ENCODE results near the gene PPP1R1B. TPM values are rescaled to one million over a fixed set of nuclear protein-coding genes. Genes with fewer than 3 reads are reported as not detected.

PPP1R1B gene
- total RNA-seq, 2 experiments from 2014 or later: not detected

- intact Hi-C loops (cut with micrococcal nuclease; ENCODE audit: unreplicated experiment): no loop called here
- Histone ChIP-seq H4K20me1 (ENCODE audit: insufficient read depth, low read length) (no peaks in the 10 kb centered on the region; the same call in 1 of the 2 replicates), H3K4me2 (ENCODE audit: low read length) (no peak overlapping the region)
Measured at GRCh38 chr17:39653662-39654331, 27.0 kb downstream of the PPP1R1B start.

GRCh38 chr17:39655105-39655504, 28.4 kb downstream of the PPP1R1B start:
- H3K79me2 ChIP-seq (ENCODE audit: insufficient read depth, low read depth, low read length): no peaks in the 10 kb centered on the region
- no peaks in the 10 kb centered on the region; the same call in 1 of the 2 replicates for H4K20me1 ChIP-seq (ENCODE audit: insufficient read depth, low read length)
- no peak overlapping the region for H3K4me3 ChIP-seq (ENCODE audit: low read depth, low read length, poor library complexity, severe bottlenecking)
- H3K4me1 ChIP-seq (ENCODE audit: insufficient read depth, low read length, poor library complexity, severe bottlenecking): peaks cover 4% of the 10 kb centered on the region
- peaks cover 26% of the 10 kb centered on the region; the same call in 1 of the 2 replicates for H3K36me3 ChIP-seq (ENCODE audit: insufficient read depth, low read length)
- H2AFZ ChIP-seq (ENCODE audit: low read length): no peak overlapping the region
- TF ChIP-seq EZH2phosphoT487 (IDR thresholded peaks at IDR 0.05; ENCODE audit: borderline replicate concordance, low read depth, low read length) (no peak), CTCF (conservative IDR thresholded peaks at IDR 0.05; ENCODE audit: low read length) (no peak)
- POLR2A ChIA-PET: no interaction called here
- no peak overlapping the region for H3K27ac ChIP-seq (ENCODE audit: low read depth, low read length, poor library complexity, severe bottlenecking)
- no TSS peak for BruUV-seq (replicated peaks)
- CTCF ChIA-PET (ENCODE audit: unreplicated experiment): interaction anchor here (0.9 kb wide), 1 partner anchor 33 kb away, joined by 5 read pairs; the partner anchor contains the start of gene PGAP3
- intact Hi-C loops (cut with micrococcal nuclease; ENCODE audit: unreplicated experiment): no loop called here
- H3K9me3 ChIP-seq (ENCODE audit: low read length): no peaks in the 10 kb centered on the region
- H3K9me2 ChIP-seq (ENCODE audit: insufficient read depth, low read length): no peaks in the 10 kb centered on the region
- no peak for DNase-seq (ENCODE audit: low spot score)
- H3K4me2 ChIP-seq (ENCODE audit: low read length): no peak overlapping the region

More at GRCh38 chr17:39653662-39654331, 27.0 kb downstream of the PPP1R1B start:
- Histone ChIP-seq H3K9me3 (ENCODE audit: low read length) (no peaks in the 10 kb centered on the region), H3K9me2 (ENCODE audit: insufficient read depth, low read length) (no peaks in the 10 kb centered on the region), H3K79me2 (ENCODE audit: insufficient read depth, low read depth, low read length) (no peaks in the 10 kb centered on the region), H3K4me1 (ENCODE audit: insufficient read depth, low read length, poor library complexity, severe bottlenecking) (no peaks in the 10 kb centered on the region), H2AFZ (ENCODE audit: low read length) (no peak overlapping the region), H3K36me3 (ENCODE audit: insufficient read depth, low read length) (peaks cover 23% of the 10 kb centered on the region; the same call in 1 of the 2 replicates), H3K27ac (ENCODE audit: low read depth, low read length, poor library complexity, severe bottlenecking) (no peak overlapping the region), H3K4me3 (ENCODE audit: low read depth, low read length, poor library complexity, severe bottlenecking) (no peak overlapping the region)
- peak; percentile 62 for DNase-seq (ENCODE audit: low spot score)
- POLR2A ChIA-PET: no interaction called here
- TF ChIP-seq CTCF (conservative IDR thresholded peaks at IDR 0.05; ENCODE audit: low read length) (peak; percentile 99), EZH2phosphoT487 (IDR thresholded peaks at IDR 0.05; ENCODE audit: borderline replicate concordance, low read depth, low read length) (no peak)
- CTCF ChIA-PET (ENCODE audit: unreplicated experiment): interaction anchor here (0.8 to 1.4 kb wide), 3 partner anchors 15 to 32 kb away, joined by 3 read pairs; partner anchors contain the start of gene PNMT
- no TSS peak for BruUV-seq (replicated peaks)

GRCh38 chr17:39658346-39658745, 31.6 kb downstream of the PPP1R1B start:
- no peaks in the 10 kb centered on the region for H3K9me2 ChIP-seq (ENCODE audit: insufficient read depth, low read length)
- POLR2A ChIA-PET: no interaction called here
- peaks cover 4% of the 10 kb centered on the region for H3K4me1 ChIP-seq (ENCODE audit: insufficient read depth, low read length, poor library complexity, severe bottlenecking)
- H3K36me3 ChIP-seq (ENCODE audit: insufficient read depth, low read length): peaks cover 44% of the 10 kb centered on the region; the same call in 1 of the 2 replicates
- H3K27ac ChIP-seq (ENCODE audit: low read depth, low read length, poor library complexity, severe bottlenecking): no peak overlapping the region
- CTCF ChIA-PET (ENCODE audit: unreplicated experiment): no interaction called here
- H3K4me2 ChIP-seq (ENCODE audit: low read length): no peak overlapping the region
- BruUV-seq (replicated peaks): no TSS peak
- H3K9me3 ChIP-seq (ENCODE audit: low read length): no peaks in the 10 kb centered on the region
- intact Hi-C loops (cut with micrococcal nuclease; ENCODE audit: unreplicated experiment): no loop called here
- DNase-seq (ENCODE audit: low spot score): no peak
- H3K79me2 ChIP-seq (ENCODE audit: insufficient read depth, low read depth, low read length): no peaks in the 10 kb centered on the region
- H4K20me1 ChIP-seq (ENCODE audit: insufficient read depth, low read length): no peaks in the 10 kb centered on the region; the same call in 1 of the 2 replicates
- H3K4me3 ChIP-seq (ENCODE audit: low read depth, low read length, poor library complexity, severe bottlenecking): no peak overlapping the region
- TF ChIP-seq CTCF (conservative IDR thresholded peaks at IDR 0.05; ENCODE audit: low read length) (no peak), EZH2phosphoT487 (IDR thresholded peaks at IDR 0.05; ENCODE audit: borderline replicate concordance, low read depth, low read length) (no peak)
- no peak overlapping the region for H2AFZ ChIP-seq (ENCODE audit: low read length)

Measured in OCI-LY7 (cell line).